GM19468 (cell line): Measurements from ENCODE around the gene TM9SF4.
A peak's percentile ranks its signal among the peaks of the same experiment; 100 is the strongest.

Source experiments
- ATAC-seq: cut with Tn5 transposase; IDR thresholded peaks from one replicate; pipeline ENCODE4 v1.9.1; 2021; ENCODE audit warnings: mild to moderate bottlenecking, moderate library complexity, moderate number of reproducible peaks; ENCODE audit not compliant: unreplicated experiment; ENCODE audit errors: extremely low read depth

Gene TM9SF4

DNA sequence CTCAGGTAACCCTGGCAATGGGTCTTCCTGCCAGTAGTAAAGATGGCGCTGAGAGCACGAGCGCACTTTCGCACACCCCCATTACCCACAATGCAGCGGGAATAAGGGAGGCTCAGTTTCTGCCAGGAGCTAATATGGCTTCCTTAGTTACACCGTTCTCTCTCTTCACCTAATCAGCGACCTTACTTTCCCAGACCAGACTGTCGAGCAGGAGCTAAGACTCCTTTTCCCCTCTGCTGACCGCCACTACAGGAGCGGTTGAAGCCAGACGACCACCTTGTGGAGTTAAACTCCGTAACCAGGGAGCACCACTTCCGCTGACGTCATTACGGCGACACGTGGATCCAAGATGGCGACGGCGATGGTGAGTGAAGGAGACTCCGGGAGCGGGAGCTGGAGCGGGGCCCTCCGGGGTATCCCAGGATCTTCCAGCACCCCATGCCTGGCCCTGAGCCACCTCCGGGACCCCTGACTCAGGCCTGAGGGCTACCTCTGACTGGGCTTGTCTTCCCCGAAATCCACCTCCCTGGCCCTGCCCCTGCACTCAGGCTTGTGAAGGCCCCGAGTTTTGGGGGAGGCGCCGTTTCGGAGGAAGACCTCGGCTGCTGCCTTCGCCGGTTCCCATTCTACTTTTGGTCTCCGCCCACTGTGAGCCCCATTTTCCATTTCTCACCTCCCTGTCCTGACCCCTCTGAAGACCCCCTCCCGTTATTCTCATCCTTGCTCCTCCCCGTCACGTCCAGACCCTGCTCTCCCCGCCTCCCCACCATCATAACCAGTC lies at the start of gene TM9SF4:
Gene TM9SF4 (plus strand): TSS at position 323 of the 781 bp plus-strand sequence. CDS start 27 bp downstream, at position 350.
- peak; percentile 34 for ATAC-seq

DNA sequence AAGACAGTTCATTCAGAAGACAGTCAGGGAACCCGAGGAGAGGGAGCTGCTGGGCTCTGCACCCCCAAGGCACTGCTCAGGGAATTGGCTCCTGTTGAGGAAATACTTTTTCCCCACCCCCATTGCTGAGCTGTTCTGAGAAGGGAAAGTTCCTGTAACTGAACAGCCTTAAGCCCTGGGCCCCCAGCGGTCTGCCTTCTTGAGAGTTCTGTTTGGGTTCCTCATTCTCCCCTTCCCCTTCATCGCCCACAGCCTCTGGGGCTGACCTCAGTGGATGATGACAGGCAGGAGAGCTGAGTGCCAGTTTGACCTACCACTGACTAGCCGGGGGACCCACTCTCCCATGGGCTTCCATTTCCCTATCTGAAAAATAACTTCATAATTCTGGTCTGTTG lies 46.7 kb upstream of the TM9SF4 start:
- no peak for ATAC-seq

DNA sequence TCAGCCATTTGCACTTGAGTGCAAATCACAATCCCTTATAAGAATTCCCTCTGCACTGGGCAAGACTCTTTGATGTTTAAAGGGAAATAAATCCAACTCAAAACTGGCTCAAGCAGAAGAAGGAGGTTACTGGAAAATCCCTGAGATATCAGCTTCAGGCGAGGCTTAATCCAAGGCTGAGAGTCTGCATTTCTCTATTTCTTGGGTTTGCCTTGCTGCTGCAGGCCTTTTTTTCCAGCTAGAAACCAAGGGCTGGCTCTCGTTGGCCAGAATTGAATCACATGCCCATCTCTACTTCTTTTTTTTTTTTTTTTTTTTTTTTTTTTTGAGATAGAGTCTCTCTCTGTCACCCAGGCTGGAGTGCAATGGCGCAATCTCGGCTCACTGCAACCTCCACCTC lies 45.8 kb upstream of the TM9SF4 start:
- ATAC-seq = no peak

DNA sequence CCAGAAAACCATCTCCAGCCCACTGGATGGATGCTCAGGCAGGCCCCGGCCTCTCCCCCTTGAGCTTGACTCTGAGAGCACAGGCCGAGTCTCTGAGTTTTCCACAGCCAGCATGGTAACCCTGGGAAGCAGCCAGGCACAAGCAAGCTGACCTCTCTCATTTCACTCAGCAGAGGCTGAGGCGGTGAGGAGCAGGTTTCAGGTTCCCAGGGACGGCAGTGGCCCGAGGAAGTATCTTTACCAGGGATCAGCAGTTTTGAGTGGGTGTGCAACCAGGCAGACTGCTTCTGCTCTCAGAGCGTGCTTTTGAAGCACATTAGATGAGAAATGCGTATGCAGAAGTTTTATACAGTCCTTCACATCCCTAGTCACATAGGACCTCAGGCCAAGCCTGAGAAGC lies 44.8 kb upstream of the TM9SF4 start:
- no peak for ATAC-seq

- ATAC-seq = no peak
These were observed 42.2 kb upstream of the TM9SF4 start for GRCh38 chr20:32067234-32067821.

DNA sequence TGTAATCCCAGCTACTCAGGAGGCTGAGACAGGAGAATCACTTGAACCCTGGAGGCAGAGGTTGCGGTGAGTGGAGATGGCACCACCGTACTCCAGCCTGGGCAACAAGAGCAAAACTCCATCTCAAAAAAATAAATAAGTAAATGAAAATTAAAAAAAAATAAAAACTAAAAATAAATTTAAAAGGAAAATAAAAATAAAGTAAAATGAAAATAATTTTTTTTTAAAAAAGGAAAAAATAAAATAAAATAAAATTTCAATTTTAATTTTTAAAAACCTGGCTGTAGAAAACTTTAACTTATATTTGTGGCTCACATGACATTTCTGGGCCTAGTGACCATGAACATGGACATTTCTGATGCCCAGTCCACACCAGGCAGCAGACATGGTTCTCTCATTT lies 41.3 kb upstream of the TM9SF4 start:
- no peak for ATAC-seq

- ATAC-seq = no peak
These were observed 39.8 kb upstream of the TM9SF4 start for GRCh38 chr20:32069711-32070110.

DNA sequence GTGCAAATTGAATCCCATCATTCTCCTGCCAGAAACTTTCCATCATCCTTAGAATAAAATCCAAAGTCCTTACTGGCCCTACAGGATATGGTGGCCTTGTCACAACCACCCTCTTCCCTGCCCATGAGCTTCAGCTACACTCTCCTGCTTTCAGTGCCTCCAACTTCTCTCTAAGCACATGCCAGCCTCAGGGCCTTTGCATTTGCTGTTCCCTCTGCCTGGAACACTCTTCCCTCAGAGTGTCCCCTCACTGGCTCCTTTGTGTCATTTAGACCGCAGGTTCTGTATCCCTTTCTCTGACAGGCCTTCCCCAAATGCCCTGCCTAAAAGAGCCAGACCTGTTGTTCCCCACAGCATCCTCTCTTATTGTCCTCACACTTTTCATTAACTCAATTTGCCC lies 39.2 kb upstream of the TM9SF4 start:
- no peak for ATAC-seq

GRCh38 chr20:32070690-32071213 lies 38.8 kb upstream of the TM9SF4 start:
- ATAC-seq = no peak

GRCh38 chr20:32071395-32072167 lies 37.9 kb upstream of the TM9SF4 start:
- ATAC-seq = no peak

DNA sequence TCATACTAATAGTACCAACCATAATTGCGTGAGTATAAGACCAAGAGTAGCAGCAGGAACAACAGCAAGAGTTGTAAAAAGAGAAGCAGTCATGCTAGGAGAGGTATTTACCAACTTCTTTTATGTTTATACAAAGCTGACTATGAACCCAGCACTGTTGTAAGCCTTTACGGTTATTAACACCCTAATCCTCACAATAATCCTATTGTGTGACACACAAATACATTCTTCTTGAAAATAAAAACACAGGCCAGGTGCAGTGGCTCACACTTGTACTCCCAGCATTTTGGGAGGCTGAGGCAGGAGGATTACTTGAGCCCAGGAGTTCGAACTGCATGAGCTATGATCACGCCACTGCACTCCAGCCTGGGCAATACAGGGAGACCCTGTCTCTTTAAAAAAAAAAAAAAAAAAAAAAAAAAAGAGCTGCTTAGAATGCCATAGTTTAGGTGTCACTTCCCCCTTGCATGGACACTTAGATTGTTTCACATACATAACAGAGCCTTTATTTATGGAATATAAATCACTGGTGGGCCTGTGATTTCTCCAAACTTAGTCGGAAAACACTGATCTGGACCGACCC lies 37.3 kb upstream of the TM9SF4 start:
- no peak for ATAC-seq

- no peak for ATAC-seq
These were observed 34.0 kb upstream of the TM9SF4 start for GRCh38 chr20:32075534-32075933.

DNA sequence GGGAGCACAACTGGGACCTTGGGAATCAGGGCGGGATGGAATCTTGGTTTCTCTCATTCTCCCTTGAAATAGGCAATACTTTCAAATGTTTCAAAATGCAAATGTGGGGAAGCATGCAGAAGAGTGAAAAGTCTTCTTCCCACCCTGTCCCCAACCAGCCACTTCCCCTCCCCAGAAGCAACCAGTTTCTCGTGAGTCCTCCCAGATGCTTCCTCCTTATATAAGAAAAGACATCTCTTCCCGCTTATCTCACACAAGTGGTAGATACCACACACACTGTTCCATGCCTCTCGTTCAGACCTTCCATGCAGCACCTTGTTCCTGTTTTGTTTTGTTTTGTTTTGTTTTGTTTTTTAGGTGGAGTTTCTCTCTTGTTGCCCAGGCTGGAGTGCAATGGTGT lies 32.3 kb upstream of the TM9SF4 start:
- ATAC-seq = no peak

- no peak for ATAC-seq
These were observed 31.2 kb upstream of the TM9SF4 start for GRCh38 chr20:32078322-32078721.

- ATAC-seq = no peak
These were observed 30.7 kb upstream of the TM9SF4 start for GRCh38 chr20:32078791-32079190.

DNA sequence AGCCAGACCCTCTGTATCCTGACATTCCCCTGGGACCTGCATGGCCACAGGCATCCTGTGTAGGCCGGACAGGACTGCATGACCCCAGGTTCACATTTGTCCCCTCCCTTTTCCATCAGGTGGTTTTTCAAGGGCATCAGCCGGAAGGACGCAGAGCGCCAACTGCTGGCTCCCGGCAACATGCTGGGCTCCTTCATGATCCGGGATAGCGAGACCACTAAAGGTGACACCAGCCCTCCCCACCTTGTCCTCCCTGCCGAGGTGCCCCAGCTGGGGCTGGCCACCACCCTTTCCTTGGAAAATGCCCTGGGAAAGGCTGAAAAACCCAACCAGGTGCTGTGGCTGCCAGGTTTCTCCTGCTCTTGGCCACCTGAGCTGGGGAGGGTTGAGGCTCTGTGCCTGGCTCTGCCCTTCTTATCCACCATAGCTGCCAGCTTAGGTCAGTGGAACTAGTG lies 29.8 kb upstream of the TM9SF4 start:
- no peak for ATAC-seq

GRCh38 chr20:32080783-32081182 lies 28.7 kb upstream of the TM9SF4 start:
- no peak for ATAC-seq

- ATAC-seq = no peak
These were observed 26.0 kb upstream of the TM9SF4 start for GRCh38 chr20:32083469-32083868.

- no peak for ATAC-seq
These were observed 22.4 kb upstream of the TM9SF4 start for GRCh38 chr20:32087070-32087469.

- ATAC-seq = no peak
These were observed 20.8 kb upstream of the TM9SF4 start for GRCh38 chr20:32088759-32089158.
